HepG2 (cell line): Measurements from ENCODE around the gene KL. TPM values are rescaled to one million over a fixed set of nuclear protein-coding genes. Genes with fewer than 3 reads are reported as not detected.
A peak's percentile ranks its signal among the peaks of the same experiment; 100 is the strongest.

ENCODE experiments used
- ARNT2 ChIP-seq: sonication (generic); formaldehyde crosslinking; IDR thresholded peaks from 2 replicates; pipeline ENCODE4 v1.8.0; 2022; ENCODE audit warnings: mild to moderate bottlenecking, low read depth, missing genetic modification reagents, moderate library complexity
- CAMTA2 ChIP-seq: sonication (generic); formaldehyde crosslinking; IDR thresholded peaks from 2 replicates; pipeline ENCODE4 v1.4.0; 2020; ENCODE audit warnings: mild to moderate bottlenecking, missing genetic modification reagents, borderline replicate concordance
- HHEX ChIP-seq: IDR thresholded peaks from 2 replicates; pipeline ENCODE4 v1.6.1; 2016; ENCODE audit warnings: control low read depth
- IRF2 ChIP-seq: IDR thresholded peaks from 2 replicates; pipeline ENCODE4 v1.6.1; 2018; ENCODE audit warnings: missing genetic modification reagents, missing compliant biosample characterization
- KDM4B ChIP-seq: sonication (generic); formaldehyde crosslinking; IDR thresholded peaks from 2 replicates; pipeline ENCODE4 v1.4.0; 2020; ENCODE audit warnings: missing genetic modification reagents
- MAFF ChIP-seq: IDR thresholded peaks from 2 replicates; pipeline ENCODE4 v1.6.1; 2011; ENCODE audit warnings: low read depth, low read length, improper control_type of control experiment
- NKX3-1 ChIP-seq: sonication (generic); formaldehyde crosslinking; IDR thresholded peaks from 2 replicates; pipeline ENCODE4 v1.5.0; 2020; ENCODE audit warnings: missing genetic modification reagents
- SUZ12 ChIP-seq: fragments of 150-350 bp; IDR thresholded peaks from 2 replicates; pipeline ENCODE4 v1.6.1; 2014; ENCODE audit warnings: low read depth, low read length
- TEAD2 ChIP-seq: sonication (generic); formaldehyde crosslinking; IDR thresholded peaks from 2 replicates; pipeline ENCODE4 v1.9.0; 2021; ENCODE audit warnings: missing genetic modification reagents
- TGIF2 ChIP-seq: IDR thresholded peaks from 2 replicates; pipeline ENCODE4 v1.6.1; 2016; ENCODE audit warnings: control low read depth, missing compliant biosample characterization
- ZBTB7A ChIP-seq: sonication (generic); formaldehyde crosslinking; IDR thresholded peaks from 2 replicates; pipeline ENCODE4 v1.8.0; 2022; ENCODE audit warnings: mild to moderate bottlenecking, missing genetic modification reagents
- ZFX ChIP-seq: sonication (generic); formaldehyde crosslinking; IDR thresholded peaks from 2 replicates; pipeline ENCODE4 v1.4.0; 2020; ENCODE audit warnings: mild to moderate bottlenecking, low read depth, missing genetic modification reagents, moderate library complexity
- ZNF17 ChIP-seq: sonication (generic); formaldehyde crosslinking; IDR thresholded peaks from 2 replicates; pipeline ENCODE4 v1.5.0; 2020; ENCODE audit warnings: mild to moderate bottlenecking, missing genetic modification reagents
- ZNF253 ChIP-seq: sonication (generic); formaldehyde crosslinking; IDR thresholded peaks from 2 replicates; pipeline ENCODE4 v1.8.0; 2022; ENCODE audit warnings: mild to moderate bottlenecking, missing genetic modification reagents, borderline replicate concordance
- polyA plus RNA-seq, 8 experiments: library from polyadenylated mRNA; depleted of rRNA in 3 of 8; stranded (reverse) in 7 of 8; unstranded in 1 of 8; fragments of >200 nt; fragmentation: Illumina TruSeq in 4 of 8; extraction: Trizol in 4 of 8; gene quantifications; 2 replicates each; pipeline versions ENCODE4 v1.2.1 to v1.2.3, GENCODE V29; 2011 to 2016; ENCODE audit warnings: low read depth in 4 of 8, missing spikeins in 1 of 8, mixed read lengths in 1 of 8; ENCODE audit not compliant: insufficient read depth in 1 of 8
- total RNA-seq, 5 experiments: library from RNA; depleted of rRNA; stranded (reverse); fragments of >200 nt; fragmentation: Illumina TruSeq; extraction: Trizol; gene quantifications; 2 replicates each; pipeline ENCODE4 v1.2.3, GENCODE V29; 2016; ENCODE audit warnings: low read depth in 1 of 5
- TF ChIP-seq, protein P1 (sequence below): sonication (generic); formaldehyde crosslinking; IDR thresholded peaks from 2 replicates; pipeline ENCODE4 v1.5.0; 2020; ENCODE audit warnings: missing genetic modification reagents, mild to moderate bottlenecking, borderline replicate concordance
- TF ChIP-seq, protein P2 (sequence below): sonication (generic); formaldehyde crosslinking; IDR thresholded peaks from 2 replicates; pipeline ENCODE4 v1.5.0; 2020; ENCODE audit warnings: missing genetic modification reagents, mild to moderate bottlenecking, borderline replicate concordance
- TF ChIP-seq, protein P3 (sequence below): sonication (generic); formaldehyde crosslinking; IDR thresholded peaks from 2 replicates; pipeline ENCODE4 v1.9.0; 2021; ENCODE audit warnings: missing genetic modification reagents, borderline replicate concordance
- TF ChIP-seq, protein P4 (sequence below), 2 experiments: sonication (generic) in 1 of 2; formaldehyde crosslinking in 1 of 2; IDR thresholded peaks; 2 replicates each; pipeline versions ENCODE4 v1.5.1 to v1.6.1; 2011 to 2020; ENCODE audit warnings: borderline replicate concordance in 1 of 2, low read depth in 1 of 2, low read length in 1 of 2, mild to moderate bottlenecking in 1 of 2, missing genetic modification reagents in 1 of 2, moderate library complexity in 1 of 2
- TF ChIP-seq, protein P5 (sequence below): sonication (generic); formaldehyde crosslinking; IDR thresholded peaks from 2 replicates; pipeline ENCODE4 v1.4.0; 2020; ENCODE audit warnings: missing genetic modification reagents, borderline replicate concordance
- TF ChIP-seq, protein P6 (sequence below): sonication (generic); formaldehyde crosslinking; IDR thresholded peaks from 2 replicates; pipeline ENCODE4 v1.4.0; 2020; ENCODE audit warnings: low read depth, missing genetic modification reagents

Gene KL
- total and polyA plus RNA-seq, 2 of the 13 experiments (the other 11 are each of a cell fraction or from before 2014, with no cell fraction given), result not detected

DNA sequence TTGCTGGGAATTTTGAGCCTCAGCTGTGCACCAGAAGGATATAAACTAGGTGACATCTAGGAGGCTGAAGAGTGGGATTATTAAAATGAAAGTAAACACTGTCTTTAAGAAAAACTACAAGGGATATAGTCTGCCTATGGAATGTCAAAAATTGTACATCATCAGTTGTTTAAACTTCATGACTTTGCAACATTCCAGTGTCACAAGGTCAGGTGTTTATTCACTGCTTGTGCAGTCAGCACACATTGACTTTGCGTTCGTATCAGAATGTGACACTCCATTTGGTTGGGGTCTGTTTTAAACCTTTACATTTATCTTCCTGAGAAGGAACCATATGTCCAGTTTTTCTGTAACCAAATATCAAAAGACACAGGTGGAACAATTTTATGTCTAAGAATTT is 85.6 kb downstream of the KL start (continued):
- TF ChIP-seq ZNF17 (CRISPR knock-in tag) (no peak), TGIF2 (CRISPR knock-in tag) (no peak), IRF2 (peak; percentile 66), TEAD2 (CRISPR knock-in tag) (no peak), MAFF (peak; percentile 88), HHEX (CRISPR knock-in tag) (no peak), SUZ12 (no peak), ARNT2 (CRISPR knock-in tag) (no peak), ZNF253 (CRISPR knock-in tag) (no peak), KDM4B (CRISPR knock-in tag) (no peak), ZBTB7A (no peak), NKX3-1 (CRISPR knock-in tag) (no peak), CAMTA2 (CRISPR knock-in tag) (no peak), ZFX (CRISPR knock-in tag) (no peak)
- TF ChIP-seq, protein P1, sequence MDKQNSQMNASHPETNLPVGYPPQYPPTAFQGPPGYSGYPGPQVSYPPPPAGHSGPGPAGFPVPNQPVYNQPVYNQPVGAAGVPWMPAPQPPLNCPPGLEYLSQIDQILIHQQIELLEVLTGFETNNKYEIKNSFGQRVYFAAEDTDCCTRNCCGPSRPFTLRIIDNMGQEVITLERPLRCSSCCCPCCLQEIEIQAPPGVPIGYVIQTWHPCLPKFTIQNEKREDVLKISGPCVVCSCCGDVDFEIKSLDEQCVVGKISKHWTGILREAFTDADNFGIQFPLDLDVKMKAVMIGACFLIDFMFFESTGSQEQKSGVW (CRISPR knock-in tag), result no peak
- TF ChIP-seq, protein P2, sequence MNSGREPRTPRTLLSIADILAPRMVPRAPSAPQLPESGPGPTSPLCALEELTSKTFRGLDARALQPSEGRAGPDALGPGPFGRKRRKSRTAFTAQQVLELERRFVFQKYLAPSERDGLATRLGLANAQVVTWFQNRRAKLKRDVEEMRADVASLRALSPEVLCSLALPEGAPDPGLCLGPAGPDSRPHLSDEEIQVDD (CRISPR knock-in tag), result no peak
- TF ChIP-seq, protein P3, sequence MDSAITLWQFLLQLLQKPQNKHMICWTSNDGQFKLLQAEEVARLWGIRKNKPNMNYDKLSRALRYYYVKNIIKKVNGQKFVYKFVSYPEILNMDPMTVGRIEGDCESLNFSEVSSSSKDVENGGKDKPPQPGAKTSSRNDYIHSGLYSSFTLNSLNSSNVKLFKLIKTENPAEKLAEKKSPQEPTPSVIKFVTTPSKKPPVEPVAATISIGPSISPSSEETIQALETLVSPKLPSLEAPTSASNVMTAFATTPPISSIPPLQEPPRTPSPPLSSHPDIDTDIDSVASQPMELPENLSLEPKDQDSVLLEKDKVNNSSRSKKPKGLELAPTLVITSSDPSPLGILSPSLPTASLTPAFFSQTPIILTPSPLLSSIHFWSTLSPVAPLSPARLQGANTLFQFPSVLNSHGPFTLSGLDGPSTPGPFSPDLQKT (CRISPR knock-in tag), result no peak
- TF ChIP-seq, protein P4, sequence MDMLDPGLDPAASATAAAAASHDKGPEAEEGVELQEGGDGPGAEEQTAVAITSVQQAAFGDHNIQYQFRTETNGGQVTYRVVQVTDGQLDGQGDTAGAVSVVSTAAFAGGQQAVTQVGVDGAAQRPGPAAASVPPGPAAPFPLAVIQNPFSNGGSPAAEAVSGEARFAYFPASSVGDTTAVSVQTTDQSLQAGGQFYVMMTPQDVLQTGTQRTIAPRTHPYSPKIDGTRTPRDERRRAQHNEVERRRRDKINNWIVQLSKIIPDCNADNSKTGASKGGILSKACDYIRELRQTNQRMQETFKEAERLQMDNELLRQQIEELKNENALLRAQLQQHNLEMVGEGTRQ (IDR thresholded peaks at IDR 0.05; ENCODE audit: low read depth, low read length), result no peak
- TF ChIP-seq, protein P4 (CRISPR knock-in tag; IDR thresholded peaks at IDR 0.05; ENCODE audit: borderline replicate concordance), result no peak
- TF ChIP-seq, protein P5, sequence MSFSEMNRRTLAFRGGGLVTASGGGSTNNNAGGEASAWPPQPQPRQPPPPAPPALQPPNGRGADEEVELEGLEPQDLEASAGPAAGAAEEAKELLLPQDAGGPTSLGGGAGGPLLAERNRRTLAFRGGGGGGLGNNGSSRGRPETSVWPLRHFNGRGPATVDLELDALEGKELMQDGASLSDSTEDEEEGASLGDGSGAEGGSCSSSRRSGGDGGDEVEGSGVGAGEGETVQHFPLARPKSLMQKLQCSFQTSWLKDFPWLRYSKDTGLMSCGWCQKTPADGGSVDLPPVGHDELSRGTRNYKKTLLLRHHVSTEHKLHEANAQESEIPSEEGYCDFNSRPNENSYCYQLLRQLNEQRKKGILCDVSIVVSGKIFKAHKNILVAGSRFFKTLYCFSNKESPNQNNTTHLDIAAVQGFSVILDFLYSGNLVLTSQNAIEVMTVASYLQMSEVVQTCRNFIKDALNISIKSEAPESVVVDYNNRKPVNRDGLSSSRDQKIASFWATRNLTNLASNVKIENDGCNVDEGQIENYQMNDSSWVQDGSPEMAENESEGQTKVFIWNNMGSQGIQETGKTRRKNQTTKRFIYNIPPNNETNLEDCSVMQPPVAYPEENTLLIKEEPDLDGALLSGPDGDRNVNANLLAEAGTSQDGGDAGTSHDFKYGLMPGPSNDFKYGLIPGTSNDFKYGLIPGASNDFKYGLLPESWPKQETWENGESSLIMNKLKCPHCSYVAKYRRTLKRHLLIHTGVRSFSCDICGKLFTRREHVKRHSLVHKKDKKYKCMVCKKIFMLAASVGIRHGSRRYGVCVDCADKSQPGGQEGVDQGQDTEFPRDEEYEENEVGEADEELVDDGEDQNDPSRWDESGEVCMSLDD, result no peak
- TF ChIP-seq, protein P6, sequence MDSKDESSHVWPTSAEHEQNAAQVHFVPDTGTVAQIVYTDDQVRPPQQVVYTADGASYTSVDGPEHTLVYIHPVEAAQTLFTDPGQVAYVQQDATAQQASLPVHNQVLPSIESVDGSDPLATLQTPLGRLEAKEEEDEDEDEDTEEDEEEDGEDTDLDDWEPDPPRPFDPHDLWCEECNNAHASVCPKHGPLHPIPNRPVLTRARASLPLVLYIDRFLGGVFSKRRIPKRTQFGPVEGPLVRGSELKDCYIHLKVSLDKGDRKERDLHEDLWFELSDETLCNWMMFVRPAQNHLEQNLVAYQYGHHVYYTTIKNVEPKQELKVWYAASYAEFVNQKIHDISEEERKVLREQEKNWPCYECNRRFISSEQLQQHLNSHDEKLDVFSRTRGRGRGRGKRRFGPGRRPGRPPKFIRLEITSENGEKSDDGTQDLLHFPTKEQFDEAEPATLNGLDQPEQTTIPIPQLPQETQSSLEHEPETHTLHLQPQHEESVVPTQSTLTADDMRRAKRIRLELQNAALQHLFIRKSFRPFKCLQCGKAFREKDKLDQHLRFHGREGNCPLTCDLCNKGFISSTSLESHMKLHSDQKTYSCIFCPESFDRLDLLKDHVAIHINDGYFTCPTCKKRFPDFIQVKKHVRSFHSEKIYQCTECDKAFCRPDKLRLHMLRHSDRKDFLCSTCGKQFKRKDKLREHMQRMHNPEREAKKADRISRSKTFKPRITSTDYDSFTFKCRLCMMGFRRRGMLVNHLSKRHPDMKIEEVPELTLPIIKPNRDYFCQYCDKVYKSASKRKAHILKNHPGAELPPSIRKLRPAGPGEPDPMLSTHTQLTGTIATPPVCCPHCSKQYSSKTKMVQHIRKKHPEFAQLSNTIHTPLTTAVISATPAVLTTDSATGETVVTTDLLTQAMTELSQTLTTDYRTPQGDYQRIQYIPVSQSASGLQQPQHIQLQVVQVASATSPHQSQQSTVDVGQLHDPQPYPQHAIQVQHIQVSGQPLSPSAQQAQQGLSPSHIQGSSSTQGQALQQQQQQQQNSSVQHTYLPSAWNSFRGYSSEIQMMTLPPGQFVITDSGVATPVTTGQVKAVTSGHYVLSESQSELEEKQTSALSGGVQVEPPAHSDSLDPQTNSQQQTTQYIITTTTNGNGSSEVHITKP (CRISPR knock-in tag), result no peak
